ENCODE measurements around the gene CYTH4. TPM values are rescaled to one million over a fixed set of nuclear protein-coding genes. Genes with fewer than 3 reads are reported as not detected.

CYTH4 gene
- total and polyA plus RNA-seq, 2 of the 8 experiments (the other 6 are each of a cell fraction or from before 2014, with no cell fraction given): 0.09 TPM; not detected in 1

DNA sequence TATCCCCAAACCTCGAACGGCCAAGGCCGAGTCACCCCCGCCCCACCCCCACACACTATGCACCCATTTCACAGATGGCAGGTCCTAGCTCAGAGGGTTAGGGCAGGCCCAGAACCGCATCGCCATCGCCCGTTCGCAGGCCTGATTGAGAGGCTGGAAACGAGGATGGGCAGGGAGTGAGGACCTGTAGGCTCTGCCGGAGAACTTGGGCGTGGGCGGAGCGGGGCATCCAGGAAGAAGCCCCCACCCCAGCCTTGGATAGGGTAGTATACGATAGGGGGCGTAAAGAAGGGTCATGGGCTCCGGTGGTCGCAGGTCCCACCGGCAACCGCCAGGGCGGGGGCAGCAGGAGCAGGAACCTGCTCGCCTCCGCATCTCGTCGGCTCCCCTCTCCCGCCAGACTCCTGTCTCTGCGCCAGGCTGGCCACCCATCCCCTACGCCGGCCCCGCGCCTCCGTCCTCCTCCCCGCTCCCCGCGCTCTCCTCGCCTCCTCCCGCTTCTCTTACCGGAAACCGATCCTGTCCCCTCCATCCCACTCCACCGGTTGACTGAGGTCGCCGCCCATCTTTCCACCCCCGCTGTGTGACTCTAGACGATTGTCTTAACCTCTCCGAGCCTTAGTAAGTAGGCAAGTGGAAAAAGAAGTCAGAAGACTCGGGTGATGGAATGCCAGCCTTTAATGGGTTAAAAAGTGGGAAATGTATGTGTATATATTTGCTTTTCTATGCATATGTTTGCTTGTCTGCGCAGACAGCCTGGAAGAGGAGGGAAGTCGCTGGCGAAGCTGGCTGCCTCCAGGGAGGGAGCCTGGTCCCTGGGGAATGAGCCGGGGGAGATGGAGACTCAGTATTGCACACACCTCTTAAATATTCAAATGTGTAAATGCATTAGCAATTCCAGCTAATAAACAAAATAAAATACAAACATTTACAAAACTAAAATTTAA lies 52.8 kb downstream of the CYTH4 start (continued):
- TF ChIP-seq KDM4A (IDR thresholded peaks at IDR 0.05; ENCODE audit: low read depth, low read length, severe bottlenecking) (peak; percentile 76), EP300 (IDR thresholded peaks at IDR 0.05; ENCODE audit: borderline replicate concordance in 1 of 2, low read depth in 2 of 2, low read length in 2 of 2) (no peak), TAF1 (IDR thresholded peaks at IDR 0.05; ENCODE audit: low read depth, low read length) (0 out of 2 replicates have a peak, but pooled peaks have one; percentile 4), MAX (IDR thresholded peaks at IDR 0.05) (peak; percentile 24; the same call in 1 of the 2 replicates), EZH2 (IDR thresholded peaks at IDR 0.05; ENCODE audit: low read depth, low read length, severe bottlenecking) (peak; percentile 50), EGR1 (IDR thresholded peaks at IDR 0.05; ENCODE audit: borderline replicate concordance, low read depth, low read length) (peak; percentile 72; the same call in 1 of the 2 replicates), ASH2L (IDR thresholded peaks at IDR 0.05; ENCODE audit: low read length) (peak; percentile 50)
- TF ChIP-seq, protein P1, sequence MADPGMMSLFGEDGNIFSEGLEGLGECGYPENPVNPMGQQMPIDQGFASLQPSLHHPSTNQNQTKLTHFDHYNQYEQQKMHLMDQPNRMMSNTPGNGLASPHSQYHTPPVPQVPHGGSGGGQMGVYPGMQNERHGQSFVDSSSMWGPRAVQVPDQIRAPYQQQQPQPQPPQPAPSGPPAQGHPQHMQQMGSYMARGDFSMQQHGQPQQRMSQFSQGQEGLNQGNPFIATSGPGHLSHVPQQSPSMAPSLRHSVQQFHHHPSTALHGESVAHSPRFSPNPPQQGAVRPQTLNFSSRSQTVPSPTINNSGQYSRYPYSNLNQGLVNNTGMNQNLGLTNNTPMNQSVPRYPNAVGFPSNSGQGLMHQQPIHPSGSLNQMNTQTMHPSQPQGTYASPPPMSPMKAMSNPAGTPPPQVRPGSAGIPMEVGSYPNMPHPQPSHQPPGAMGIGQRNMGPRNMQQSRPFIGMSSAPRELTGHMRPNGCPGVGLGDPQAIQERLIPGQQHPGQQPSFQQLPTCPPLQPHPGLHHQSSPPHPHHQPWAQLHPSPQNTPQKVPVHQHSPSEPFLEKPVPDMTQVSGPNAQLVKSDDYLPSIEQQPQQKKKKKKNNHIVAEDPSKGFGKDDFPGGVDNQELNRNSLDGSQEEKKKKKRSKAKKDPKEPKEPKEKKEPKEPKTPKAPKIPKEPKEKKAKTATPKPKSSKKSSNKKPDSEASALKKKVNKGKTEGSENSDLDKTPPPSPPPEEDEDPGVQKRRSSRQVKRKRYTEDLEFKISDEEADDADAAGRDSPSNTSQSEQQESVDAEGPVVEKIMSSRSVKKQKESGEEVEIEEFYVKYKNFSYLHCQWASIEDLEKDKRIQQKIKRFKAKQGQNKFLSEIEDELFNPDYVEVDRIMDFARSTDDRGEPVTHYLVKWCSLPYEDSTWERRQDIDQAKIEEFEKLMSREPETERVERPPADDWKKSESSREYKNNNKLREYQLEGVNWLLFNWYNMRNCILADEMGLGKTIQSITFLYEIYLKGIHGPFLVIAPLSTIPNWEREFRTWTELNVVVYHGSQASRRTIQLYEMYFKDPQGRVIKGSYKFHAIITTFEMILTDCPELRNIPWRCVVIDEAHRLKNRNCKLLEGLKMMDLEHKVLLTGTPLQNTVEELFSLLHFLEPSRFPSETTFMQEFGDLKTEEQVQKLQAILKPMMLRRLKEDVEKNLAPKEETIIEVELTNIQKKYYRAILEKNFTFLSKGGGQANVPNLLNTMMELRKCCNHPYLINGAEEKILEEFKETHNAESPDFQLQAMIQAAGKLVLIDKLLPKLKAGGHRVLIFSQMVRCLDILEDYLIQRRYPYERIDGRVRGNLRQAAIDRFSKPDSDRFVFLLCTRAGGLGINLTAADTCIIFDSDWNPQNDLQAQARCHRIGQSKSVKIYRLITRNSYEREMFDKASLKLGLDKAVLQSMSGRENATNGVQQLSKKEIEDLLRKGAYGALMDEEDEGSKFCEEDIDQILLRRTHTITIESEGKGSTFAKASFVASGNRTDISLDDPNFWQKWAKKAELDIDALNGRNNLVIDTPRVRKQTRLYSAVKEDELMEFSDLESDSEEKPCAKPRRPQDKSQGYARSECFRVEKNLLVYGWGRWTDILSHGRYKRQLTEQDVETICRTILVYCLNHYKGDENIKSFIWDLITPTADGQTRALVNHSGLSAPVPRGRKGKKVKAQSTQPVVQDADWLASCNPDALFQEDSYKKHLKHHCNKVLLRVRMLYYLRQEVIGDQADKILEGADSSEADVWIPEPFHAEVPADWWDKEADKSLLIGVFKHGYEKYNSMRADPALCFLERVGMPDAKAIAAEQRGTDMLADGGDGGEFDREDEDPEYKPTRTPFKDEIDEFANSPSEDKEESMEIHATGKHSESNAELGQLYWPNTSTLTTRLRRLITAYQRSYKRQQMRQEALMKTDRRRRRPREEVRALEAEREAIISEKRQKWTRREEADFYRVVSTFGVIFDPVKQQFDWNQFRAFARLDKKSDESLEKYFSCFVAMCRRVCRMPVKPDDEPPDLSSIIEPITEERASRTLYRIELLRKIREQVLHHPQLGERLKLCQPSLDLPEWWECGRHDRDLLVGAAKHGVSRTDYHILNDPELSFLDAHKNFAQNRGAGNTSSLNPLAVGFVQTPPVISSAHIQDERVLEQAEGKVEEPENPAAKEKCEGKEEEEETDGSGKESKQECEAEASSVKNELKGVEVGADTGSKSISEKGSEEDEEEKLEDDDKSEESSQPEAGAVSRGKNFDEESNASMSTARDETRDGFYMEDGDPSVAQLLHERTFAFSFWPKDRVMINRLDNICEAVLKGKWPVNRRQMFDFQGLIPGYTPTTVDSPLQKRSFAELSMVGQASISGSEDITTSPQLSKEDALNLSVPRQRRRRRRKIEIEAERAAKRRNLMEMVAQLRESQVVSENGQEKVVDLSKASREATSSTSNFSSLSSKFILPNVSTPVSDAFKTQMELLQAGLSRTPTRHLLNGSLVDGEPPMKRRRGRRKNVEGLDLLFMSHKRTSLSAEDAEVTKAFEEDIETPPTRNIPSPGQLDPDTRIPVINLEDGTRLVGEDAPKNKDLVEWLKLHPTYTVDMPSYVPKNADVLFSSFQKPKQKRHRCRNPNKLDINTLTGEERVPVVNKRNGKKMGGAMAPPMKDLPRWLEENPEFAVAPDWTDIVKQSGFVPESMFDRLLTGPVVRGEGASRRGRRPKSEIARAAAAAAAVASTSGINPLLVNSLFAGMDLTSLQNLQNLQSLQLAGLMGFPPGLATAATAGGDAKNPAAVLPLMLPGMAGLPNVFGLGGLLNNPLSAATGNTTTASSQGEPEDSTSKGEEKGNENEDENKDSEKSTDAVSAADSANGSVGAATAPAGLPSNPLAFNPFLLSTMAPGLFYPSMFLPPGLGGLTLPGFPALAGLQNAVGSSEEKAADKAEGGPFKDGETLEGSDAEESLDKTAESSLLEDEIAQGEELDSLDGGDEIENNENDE (IDR thresholded peaks at IDR 0.05; ENCODE audit: insufficient replicate concordance, low read length): no peak

All from H1 (cell line).